Transverse colon (tissue), 3 donors: ENCODE data around the gene ZNF821.

Experiments used
- CTCF ChIP-seq, 5 experiments: fragments of 200-600 bp in 3 of 5; fragments of 450-650 bp in 2 of 5; sonication (generic) in 3 of 5; IDR thresholded peaks; 1 replicate in 2 of 5; 2 replicates in 3 of 5; pipeline ENCODE4 v1.5.1; 2016 to 2017; ENCODE audit warnings: antibody characterized with exemption in 5 of 5, inconsistent platforms in 3 of 5, mild to moderate bottlenecking in 2 of 5, moderate library complexity in 1 of 5
- EP300 ChIP-seq: sonication (generic); formaldehyde crosslinking; IDR thresholded peaks from one replicate; pipeline ENCODE4 v1.6.1; 2017; ENCODE audit warnings: antibody characterized with exemption, low read depth
- POLR2A ChIP-seq: fragments of 450-650 bp; IDR thresholded peaks from one replicate; pipeline ENCODE4 v1.6.1; 2016; ENCODE audit warnings: antibody characterized with exemption, mild to moderate bottlenecking, moderate library complexity

- TF ChIP-seq CTCF (IDR thresholded peaks at IDR 0.05) (no peak), EP300 (no peak), POLR2A (no peak)
These were observed 1.3 kb upstream of the ZNF821 start for GRCh38 chr16:71885261-71885650.
